Ectodermal cell (in vitro differentiated cells): ENCODE results near the gene CPN2.

Experiments used
- H3K27ac ChIP-seq: 2 replicates; pipeline ENCODE4 v1.7.0; 2013; ENCODE audit warnings: mild to moderate bottlenecking, low read depth, low read length; ENCODE audit not compliant: insufficient read depth, poor library complexity, severe bottlenecking
- H3K27me3 ChIP-seq: 2 replicates; pipeline ENCODE4 v1.7.0; 2013; ENCODE audit warnings: mild to moderate bottlenecking, low read length; ENCODE audit not compliant: insufficient read depth, control insufficient read depth, poor library complexity, severe bottlenecking
- H3K36me3 ChIP-seq: one replicate; pipeline ENCODE4 v1.7.0; 2013; ENCODE audit warnings: low read length; ENCODE audit not compliant: control insufficient read depth, insufficient read depth
- H3K4me1 ChIP-seq: one replicate; pipeline ENCODE4 v1.7.0; 2013; ENCODE audit warnings: low read length; ENCODE audit not compliant: control insufficient read depth, insufficient read depth
- H3K4me3 ChIP-seq: 2 replicates; pipeline ENCODE4 v1.7.0; 2013; ENCODE audit warnings: low read depth, low read length, control low read depth; ENCODE audit not compliant: insufficient read depth
- H3K9me3 ChIP-seq: 2 replicates; pipeline ENCODE4 v1.7.0; 2013; ENCODE audit warnings: mild to moderate bottlenecking, low read length, moderate library complexity; ENCODE audit not compliant: control insufficient read depth
- WGBS, 2 experiments: methylation state at CpG; one replicate each; pipeline ENCODE4 v1.1.7; 2013; ENCODE audit warnings: missing lambda C conversion rate in 2 of 2; 5-methylcytosine and 5-hydroxymethylcytosine counted together

CPN2 gene

DNA sequence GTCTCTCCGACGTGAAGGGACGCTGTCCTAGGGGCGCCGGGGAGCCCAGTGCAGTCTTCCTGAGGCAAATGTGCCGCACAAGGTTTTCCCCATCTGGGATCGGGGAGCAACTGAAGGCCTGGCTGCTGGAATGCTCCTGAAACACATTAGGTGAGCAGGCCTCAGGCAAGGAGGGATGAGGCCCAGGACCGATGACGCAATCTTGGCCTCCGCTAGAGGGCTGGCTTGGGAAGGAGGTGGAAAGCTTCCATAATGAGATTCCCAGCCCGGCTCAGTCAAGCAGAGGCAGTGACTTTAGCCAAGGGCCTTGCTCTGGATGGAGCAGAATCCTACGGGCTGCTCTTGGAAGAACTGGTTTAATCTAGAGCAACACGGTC is 50.8 kb downstream of the CPN2 start:
- Histone ChIP-seq H3K27me3 (no peaks in the 10 kb centered on the region), H3K36me3 (no peaks in the 10 kb centered on the region), H3K9me3 (no peaks in the 10 kb centered on the region), H3K4me1 (peaks cover 23% of the 10 kb centered on the region), H3K4me3 (no peak overlapping the region), H3K27ac (no peak overlapping the region)
- 69 to 71% methylated on average over 13 of the region's 13 CpGs for WGBS, 2 experiments

DNA sequence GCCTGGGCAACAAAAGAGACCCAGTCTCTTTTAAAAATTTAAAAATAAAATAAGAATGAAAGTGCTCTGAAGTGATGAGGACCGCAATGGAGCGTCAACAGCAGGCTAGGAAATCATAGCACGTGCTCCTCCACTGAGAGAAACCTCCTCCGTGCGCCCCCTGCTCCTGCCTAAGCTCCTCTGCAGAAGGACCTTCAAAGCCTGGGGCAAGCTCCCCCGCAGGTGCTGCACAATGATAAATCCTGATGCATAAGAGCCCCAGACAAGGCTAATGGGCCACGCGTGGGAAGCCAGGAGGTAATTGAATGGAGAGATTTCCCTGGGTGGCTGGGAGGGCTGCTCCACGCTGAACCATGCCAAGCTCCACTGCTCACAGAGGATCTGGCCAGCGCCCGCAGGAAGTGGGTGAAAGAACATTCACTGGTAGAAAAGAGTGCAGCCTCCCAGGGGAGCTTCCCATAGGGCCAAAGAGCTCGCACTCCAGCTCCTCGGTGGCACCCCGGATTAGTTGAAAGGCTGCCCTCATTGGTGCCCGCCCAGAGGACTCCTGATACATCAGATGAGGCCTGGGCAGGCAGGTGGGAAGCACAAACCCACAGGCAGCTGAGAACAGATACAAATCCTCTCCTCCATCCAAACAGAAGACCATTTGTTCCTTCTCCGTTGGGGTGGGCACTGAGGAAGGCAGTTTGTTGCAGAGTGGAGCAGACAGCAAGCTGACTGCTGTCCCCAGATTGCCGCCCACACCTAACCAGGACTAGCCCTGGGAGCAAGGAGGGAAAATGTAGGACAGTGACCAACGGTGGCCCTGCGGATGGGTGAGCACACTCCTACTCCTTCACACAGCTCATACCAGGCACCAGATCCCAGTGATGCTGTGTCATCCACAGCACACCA is 52.5 kb downstream of the CPN2 start:
- no peaks in the 10 kb centered on the region for H3K27me3 ChIP-seq
- H3K4me1 ChIP-seq, result peaks cover 27% of the 10 kb centered on the region
- no peaks in the 10 kb centered on the region for H3K9me3 ChIP-seq
- no peak overlapping the region for H3K4me3 ChIP-seq
- 79% methylated on average over 19 of the region's 19 CpGs for WGBS, 2 experiments
- no peaks in the 10 kb centered on the region for H3K36me3 ChIP-seq
- H3K27ac ChIP-seq, result no peak overlapping the region

DNA sequence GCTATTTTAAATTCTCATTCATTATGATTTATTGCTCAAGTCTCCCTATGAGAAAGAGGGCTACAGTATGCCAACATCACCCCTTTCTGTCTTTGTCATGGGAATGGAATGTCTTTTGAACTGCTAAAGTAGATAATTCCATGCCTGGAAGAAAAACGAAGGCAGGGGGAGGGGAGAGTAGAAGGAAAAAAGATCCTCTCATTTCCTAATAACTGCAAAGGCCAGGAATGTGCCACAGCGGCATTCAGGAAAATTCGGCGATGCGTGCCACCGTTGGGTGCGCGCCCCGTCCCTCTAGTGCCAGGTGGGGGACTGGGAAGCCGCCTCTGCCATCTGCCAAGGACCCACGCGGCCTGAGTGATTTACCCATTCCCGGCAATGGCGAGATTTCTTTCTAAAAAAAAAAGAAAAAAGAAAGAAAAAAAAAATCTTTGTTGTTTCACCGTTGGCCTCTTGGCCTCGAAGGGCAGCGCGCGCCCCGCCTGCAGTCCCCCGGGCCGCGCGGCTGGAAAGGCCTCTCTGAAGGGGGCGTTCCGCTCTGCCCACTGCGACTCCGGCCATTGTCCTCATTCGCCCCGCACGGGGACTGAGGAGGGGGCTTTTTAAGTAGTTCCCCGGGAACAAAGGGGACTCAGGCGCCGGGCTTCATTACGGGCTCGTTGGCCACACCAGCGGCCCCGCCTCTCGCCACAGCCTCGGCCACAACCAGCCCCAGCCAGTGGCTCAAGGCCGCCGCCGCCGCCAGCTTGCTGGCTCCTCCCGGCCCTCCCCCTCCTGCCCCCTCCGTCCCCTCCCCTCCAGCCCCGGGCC is 54.5 kb downstream of the CPN2 start:
- peaks cover 5% of the 10 kb centered on the region for H3K27me3 ChIP-seq
- peaks cover 27% of the 10 kb centered on the region for H3K4me1 ChIP-seq
- H3K4me3 ChIP-seq, result peak overlapping the region; percentile 11
- H3K9me3 ChIP-seq, result no peaks in the 10 kb centered on the region
- 0% methylated on average over 44 to 47 of the region's 47 CpGs for WGBS, 2 experiments
- no peaks in the 10 kb centered on the region for H3K36me3 ChIP-seq
- H3K27ac ChIP-seq, result peak overlapping the region; percentile 98

DNA sequence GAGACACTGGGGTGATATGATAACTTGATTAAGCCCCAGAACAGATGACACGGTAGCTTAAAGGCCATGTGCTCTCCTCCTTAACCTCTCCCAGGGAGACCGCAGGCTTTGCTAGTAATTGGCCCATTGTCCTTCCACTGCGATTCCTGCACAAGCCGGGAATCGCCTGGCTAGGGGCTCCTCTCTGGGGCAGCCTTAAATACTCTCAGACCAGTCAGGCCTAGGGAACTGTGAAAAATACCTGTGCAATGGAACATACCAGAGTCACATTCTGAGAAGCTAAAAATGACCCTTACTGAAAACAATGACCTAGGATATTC is 56.3 kb downstream of the CPN2 start:
- Histone ChIP-seq H3K27me3 (peaks cover 5% of the 10 kb centered on the region), H3K36me3 (no peaks in the 10 kb centered on the region), H3K4me3 (no peak overlapping the region), H3K4me1 (peaks cover 24% of the 10 kb centered on the region), H3K27ac (peak overlapping the region; percentile 69), H3K9me3 (peaks cover 2% of the 10 kb centered on the region)
- 2% methylated on average over 5 of the region's 5 CpGs for WGBS, 2 experiments

DNA sequence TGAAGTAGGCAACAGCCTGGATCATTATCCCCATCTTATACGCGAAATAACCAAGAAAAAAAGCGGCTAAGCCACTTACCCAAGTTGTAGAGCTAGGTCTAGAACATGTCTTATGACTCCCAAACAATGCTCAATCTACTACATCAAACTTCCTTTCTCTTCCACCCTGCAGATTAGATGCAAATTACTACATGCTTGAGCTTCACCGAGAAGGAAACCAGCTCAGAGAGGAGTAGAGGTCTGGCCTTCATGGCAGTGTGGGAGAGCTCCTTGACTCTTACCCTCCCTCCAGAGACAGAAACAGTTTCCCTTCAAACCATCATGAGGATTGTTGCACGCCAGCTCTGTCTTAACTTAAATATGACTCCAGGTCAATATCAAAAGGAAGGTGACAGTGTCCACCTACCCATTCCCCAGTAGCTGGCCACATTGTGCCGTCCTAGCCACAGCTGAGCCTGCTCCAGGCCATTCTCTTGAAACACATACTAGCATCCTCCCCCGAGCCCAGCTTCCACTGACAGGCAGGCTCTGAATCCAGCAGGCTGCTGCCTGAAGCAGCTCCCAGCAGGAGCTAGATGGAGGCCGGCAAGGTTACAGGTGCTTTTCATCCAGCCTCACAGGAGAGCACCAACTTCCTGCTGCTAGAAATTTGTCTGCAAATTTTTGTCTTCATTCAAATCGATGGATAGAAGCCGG is 56.8 kb downstream of the CPN2 start:
- WGBS, 2 experiments, result 41% methylated on average over 10 of the region's 10 CpGs
- H3K4me3 ChIP-seq, result no peak overlapping the region

DNA sequence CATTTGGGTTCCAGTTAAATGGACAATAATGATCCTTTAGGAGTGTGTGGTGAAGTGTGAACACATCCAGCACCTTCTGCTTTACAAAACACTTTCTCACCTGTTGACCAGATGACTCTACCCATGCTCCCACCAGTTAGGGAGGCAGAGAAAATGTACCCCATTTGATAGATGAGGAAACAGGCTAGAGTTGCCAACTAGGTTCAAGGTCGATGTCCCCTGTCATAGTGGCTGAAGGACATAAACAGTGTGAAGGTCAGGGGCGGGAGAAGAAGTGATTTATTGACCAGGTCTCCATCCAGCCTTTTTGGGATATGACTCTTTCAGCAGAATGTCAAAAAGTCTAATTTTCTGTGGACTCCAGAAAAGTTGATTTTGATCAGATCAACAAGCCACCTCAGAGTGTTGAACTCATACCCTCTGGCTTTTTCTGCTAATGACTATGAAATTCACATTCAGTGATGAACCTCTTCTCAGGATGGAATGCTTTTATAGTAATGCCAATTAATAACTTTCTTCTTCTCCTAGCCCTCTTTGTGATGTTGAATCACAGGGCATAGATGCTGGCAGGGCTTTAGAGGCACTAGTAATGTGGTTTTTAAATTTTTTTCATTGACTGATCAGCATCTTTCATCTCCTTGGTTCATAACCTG is 57.5 kb downstream of the CPN2 start:
- Histone ChIP-seq H3K27ac (no peak overlapping the region), H3K27me3 (peaks cover 5% of the 10 kb centered on the region), H3K9me3 (peaks cover 4% of the 10 kb centered on the region), H3K4me1 (peaks cover 19% of the 10 kb centered on the region), H3K4me3 (no peak overlapping the region), H3K36me3 (no peaks in the 10 kb centered on the region)
- 93 to 97% methylated on average over 2 of the region's 2 CpGs for WGBS, 2 experiments

More for the DNA sequence above, 56.8 kb downstream of the CPN2 start:
- peaks cover 4% of the 10 kb centered on the region for H3K9me3 ChIP-seq
- peaks cover 5% of the 10 kb centered on the region for H3K27me3 ChIP-seq
- peak overlapping the region; percentile 69 for H3K27ac ChIP-seq
- H3K36me3 ChIP-seq, result no peaks in the 10 kb centered on the region
- H3K4me1 ChIP-seq, result peaks cover 24% of the 10 kb centered on the region

DNA sequence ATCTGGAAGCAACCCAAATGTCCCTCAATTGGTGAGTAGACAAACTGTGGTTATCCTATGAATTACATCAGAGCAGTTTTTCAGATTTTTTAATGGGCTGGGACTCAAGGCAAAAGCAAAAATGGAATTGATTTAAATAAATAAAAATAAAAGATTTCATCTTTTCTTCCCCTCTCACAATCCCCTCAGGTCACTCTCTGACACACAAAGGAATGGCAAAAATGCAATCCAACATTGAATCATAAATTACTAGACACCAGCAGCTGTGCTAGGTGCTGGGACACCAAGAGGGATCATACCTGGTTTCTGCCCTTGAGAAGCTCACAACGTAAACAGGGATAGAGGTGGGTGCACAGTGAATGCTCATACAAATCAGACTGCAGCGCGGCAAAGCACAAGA is 58.8 kb downstream of the CPN2 start:
- 93 to 95% methylated on average over 3 of the region's 3 CpGs for WGBS, 2 experiments

More for the DNA sequence above, 58.8 kb downstream of the CPN2 start:
- H3K27ac ChIP-seq, result no peak overlapping the region
- peaks cover 5% of the 10 kb centered on the region for H3K27me3 ChIP-seq
- H3K4me1 ChIP-seq, result peaks cover 22% of the 10 kb centered on the region
- peaks cover 4% of the 10 kb centered on the region for H3K9me3 ChIP-seq
- no peak overlapping the region for H3K4me3 ChIP-seq
- H3K36me3 ChIP-seq, result no peaks in the 10 kb centered on the region
